HG02973 (cell line): ENCODE data around the gene CA7.
"Not testable (repeated sequence)": the region's sequence is repeated elsewhere in the genome, so short reads cannot be mapped to it uniquely, and the experiment has no call there.

Source experiments
- ATAC-seq: cut with Tn5 transposase; IDR thresholded peaks from one replicate; pipeline ENCODE4 v1.9.1; 2021; ENCODE audit warnings: moderate library complexity; ENCODE audit not compliant: unreplicated experiment

CA7 gene

GRCh38 chr16:66895999-66896398, 51.8 kb downstream of the CA7 start:
- ATAC-seq = no peak

GRCh38 chr16:66896682-66897081, 52.5 kb downstream of the CA7 start:
- not testable (repeated sequence) for ATAC-seq

DNA sequence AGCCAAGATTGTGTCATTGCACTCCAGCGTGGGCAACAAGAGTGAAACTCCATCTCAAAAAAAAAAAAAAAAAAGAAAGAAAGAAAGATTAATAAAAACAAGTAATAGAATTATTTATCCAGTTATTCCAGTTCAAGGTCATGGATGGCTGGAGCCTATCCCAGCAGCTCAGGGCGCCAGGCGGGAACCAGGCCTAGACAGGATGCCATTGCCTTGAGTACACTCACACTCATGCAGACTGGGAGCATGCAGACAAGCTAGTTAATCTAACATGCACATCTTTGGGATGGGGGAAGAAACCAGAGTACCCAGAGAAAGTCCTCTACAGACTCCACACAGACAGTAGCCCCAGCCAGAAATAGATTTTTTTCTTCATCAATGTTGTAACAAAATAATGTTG, 54.0 kb downstream of the CA7 start:
- no peak for ATAC-seq

- ATAC-seq = no peak
These were observed 54.7 kb downstream of the CA7 start for GRCh38 chr16:66898933-66899309.

- no peak for ATAC-seq
These were observed 55.2 kb downstream of the CA7 start for GRCh38 chr16:66899310-66899944.

DNA sequence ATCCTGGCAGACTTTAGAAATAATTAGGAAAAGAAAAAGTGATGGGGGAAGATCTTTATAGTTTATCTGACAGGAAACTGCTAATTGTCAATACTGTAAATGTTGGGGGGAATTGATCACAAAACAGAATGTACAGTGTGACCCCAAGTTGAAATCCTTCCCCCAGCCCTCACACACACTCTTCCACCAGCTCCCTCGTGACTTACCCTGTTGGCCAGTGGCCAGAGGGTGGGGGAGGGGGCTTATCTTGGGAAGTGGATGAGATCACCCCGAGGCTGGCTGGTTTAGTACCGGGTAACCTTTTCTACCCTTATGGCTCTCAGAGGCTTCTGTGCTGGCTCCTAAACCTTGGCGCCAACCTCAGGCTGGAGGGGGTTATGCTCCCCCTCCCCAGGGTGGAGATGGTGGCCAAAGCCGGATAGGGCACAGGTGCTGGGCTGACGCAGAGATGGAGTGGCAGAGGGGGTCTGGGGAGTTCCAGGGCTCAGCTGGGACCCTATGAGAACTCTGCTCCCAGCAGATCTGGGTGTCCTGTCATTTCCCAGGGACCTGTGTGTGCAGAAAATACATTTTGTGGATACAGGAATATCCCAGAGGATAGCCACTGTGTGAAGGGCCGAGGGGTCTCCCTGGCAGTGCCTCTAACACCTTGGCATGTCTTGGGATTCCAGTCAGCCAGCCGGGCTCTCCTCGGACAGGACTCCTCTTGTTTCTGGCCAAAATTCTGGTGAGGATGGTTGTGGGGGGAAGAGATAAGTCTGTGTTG, 55.9 kb downstream of the CA7 start:
- ATAC-seq = no peak

GRCh38 chr16:66900721-66901441, 56.7 kb downstream of the CA7 start:
- ATAC-seq = no peak

DNA sequence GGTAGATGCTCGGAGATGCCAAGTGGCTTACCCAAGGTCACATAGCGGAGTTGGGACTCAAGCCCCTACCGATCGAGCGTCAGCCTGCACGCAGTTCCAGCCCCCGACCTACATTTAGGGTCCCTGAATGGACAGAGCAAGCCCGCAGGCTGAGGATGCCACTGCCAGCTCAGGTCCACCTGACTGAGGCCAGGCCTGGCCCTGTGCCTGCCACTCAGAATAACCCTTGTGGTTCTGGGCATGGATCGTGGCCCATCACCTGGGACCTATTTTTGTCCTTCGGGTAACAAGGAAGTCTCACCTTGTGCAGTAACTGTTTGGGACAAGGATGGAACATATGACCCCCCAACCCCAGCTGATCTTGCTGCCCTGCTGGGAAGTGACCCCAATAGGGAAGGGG, 57.4 kb downstream of the CA7 start:
- no peak for ATAC-seq

- no peak for ATAC-seq
These were observed 58.7 kb downstream of the CA7 start for GRCh38 chr16:66902648-66903543.
